HCT116 (cell line): ENCODE measurements around the gene NOD1. TPM values are rescaled to one million over a fixed set of nuclear protein-coding genes. Genes with fewer than 3 reads are reported as not detected.
"Not testable (repeated sequence)": the region's sequence is repeated elsewhere in the genome, so short reads cannot be mapped to it uniquely, and the experiment has no call there.

Experiments used
- ATAC-seq: fragments of 200-7000 bp; cut with Tn5 transposase; 2 replicates; pipeline ENCODE4 v1.9.1; 2020; ENCODE audit warnings: mild to moderate bottlenecking, moderate library complexity
- BruUV-seq: library from RNA; stranded (reverse); fragments of 400-500 nt; replicated peaks from 2 replicates; lab custom pipeline; 2021; lab: Mats Ljungman, UMichigan
- CTCF ChIA-PET: fragments of 300-600 bp; sonication (Branson Sonifier 250); formaldehyde crosslinking; loops from one replicate; lab custom pipeline; 2021; ENCODE audit warnings: antibody characterized with exemption; lab: Charles Lee
- POLR2A ChIA-PET: fragments of 300-600, 350-600 bp; sonication (Branson Sonifier 250); formaldehyde crosslinking; loops from one replicate; lab custom pipeline; 2021; ENCODE audit warnings: antibody characterized with exemption; lab: Charles Lee
- RAD21 ChIA-PET, 2 experiments: fragments of 300-600 bp; sonication (Branson Sonifier 250); formaldehyde crosslinking; loops; one replicate each; lab custom pipeline; 2023; ENCODE audit warnings: low total read pairs in 2 of 2; ENCODE audit not compliant: uncharacterized antibody in 2 of 2, unreplicated experiment in 2 of 2, low non-redundant PET in 1 of 2; lab: Charles Lee
- DNase-seq: peaks from one replicate; pipeline ENCODE4 v3.0.0-alpha.2; 2010; ENCODE audit warnings: low read depth, low spot score
- H2AFZ ChIP-seq: fragments of 200-600 bp; shearing (Covaris generic), sonication (generic); 2 replicates; pipeline ENCODE4 v1.6.1; 2017; ENCODE audit warnings: low read depth, mixed run types, mixed read lengths, antibody characterized with exemption, low read length; ENCODE audit not compliant: poor library complexity, severe bottlenecking
- H3K27ac ChIP-seq: 2 replicates; pipeline ENCODE4 v1.5.1; 2012; ENCODE audit warnings: low read depth, low read length
- H3K27me3 ChIP-seq: fragments of 200-600 bp; sonication (generic); 2 replicates; pipeline ENCODE4 v1.6.1; 2016; ENCODE audit warnings: mixed run types, low read length, mixed read lengths; ENCODE audit not compliant: insufficient read depth
- H3K36me3 ChIP-seq, 2 experiments: fragments of 200-500 bp in 1 of 2; fragments of 200-600 bp in 1 of 2; sonication (Bioruptor generic) in 1 of 2; sonication (generic) in 1 of 2; 2 replicates each; pipeline versions ENCODE4 v1.5.1 to v1.6.1; 2014 to 2016; ENCODE audit warnings: low read length in 2 of 2, inconsistent platforms in 1 of 2, mixed read lengths in 1 of 2, mixed run types in 1 of 2; ENCODE audit not compliant: insufficient read depth in 2 of 2, control insufficient read depth in 1 of 2
- H3K4me1 ChIP-seq, 2 experiments: fragments of 200-600 bp in 1 of 2; sonication (generic) in 1 of 2; 2 replicates each; pipeline versions ENCODE4 v1.5.1 to v1.6.1; 2012 to 2017; ENCODE audit warnings: low read length in 2 of 2, inconsistent platforms in 1 of 2, mild to moderate bottlenecking in 1 of 2, mixed read lengths in 1 of 2, mixed run types in 1 of 2, moderate library complexity in 1 of 2; ENCODE audit not compliant: insufficient read depth in 2 of 2, control insufficient read depth in 1 of 2
- H3K4me2 ChIP-seq: fragments of 200-600 bp; sonication (generic); 2 replicates; pipeline ENCODE4 v1.6.1; 2017; ENCODE audit warnings: mixed run types, low read length, mixed read lengths
- H3K4me3 ChIP-seq, 2 experiments: fragments of 200-600 bp in 1 of 2; sonication (generic) in 1 of 2; replicated peaks in 1 of 2; 2 replicates each; pipeline ENCODE4 v1.5.1; 2011 to 2016; ENCODE audit warnings: low read length in 2 of 2, control low read depth in 1 of 2, low read depth in 1 of 2, mild to moderate bottlenecking in 1 of 2, mixed read lengths in 1 of 2, mixed run types in 1 of 2
- H3K79me2 ChIP-seq: fragments of 200-600 bp; sonication (generic); 2 replicates; pipeline ENCODE4 v1.6.1; 2017; ENCODE audit warnings: mild to moderate bottlenecking, mixed run types, low read length, moderate library complexity, mixed read lengths; ENCODE audit not compliant: insufficient read depth
- H3K9ac ChIP-seq: fragments of 200-600 bp; sonication (generic); 2 replicates; pipeline ENCODE4 v1.6.1; 2016; ENCODE audit warnings: low read length, mixed read lengths
- H3K9me2 ChIP-seq: fragments of 200-600 bp; sonication (generic), shearing (Covaris generic); 2 replicates; pipeline ENCODE4 v1.6.1; 2017; ENCODE audit warnings: mixed run types, mild to moderate bottlenecking, moderate library complexity; ENCODE audit not compliant: insufficient read depth
- H3K9me3 ChIP-seq, 2 experiments: fragments of 200-500 bp in 1 of 2; fragments of 200-600 bp in 1 of 2; sonication (Bioruptor generic) in 1 of 2; sonication (generic) in 1 of 2; 2 replicates each; pipeline ENCODE4 v1.6.1; 2014 to 2017; ENCODE audit warnings: low read length in 2 of 2, mixed read lengths in 2 of 2, inconsistent platforms in 1 of 2, low read depth in 1 of 2, mild to moderate bottlenecking in 1 of 2, mixed run types in 1 of 2, moderate library complexity in 1 of 2; ENCODE audit not compliant: control insufficient read depth in 1 of 2, insufficient read depth in 1 of 2
- H4K20me1 ChIP-seq: fragments of 200-600 bp; sonication (generic), shearing (Covaris generic); 2 replicates; pipeline ENCODE4 v1.6.1; 2017; ENCODE audit warnings: mixed run types, mild to moderate bottlenecking, moderate library complexity; ENCODE audit not compliant: insufficient read depth
- ATF3 ChIP-seq: IDR thresholded peaks from 2 replicates; pipeline ENCODE4 v1.6.1; 2012
- CEBPB ChIP-seq: IDR thresholded peaks from 2 replicates; pipeline ENCODE4 v1.6.1; 2012; ENCODE audit warnings: low read depth
- ELF1 ChIP-seq: IDR thresholded peaks from 2 replicates; pipeline ENCODE4 v1.6.1; 2012; ENCODE audit warnings: low read depth, borderline replicate concordance
- EZH2phosphoT487 ChIP-seq: fragments of 200-600 bp; IDR thresholded peaks from 2 replicates; pipeline ENCODE4 v1.6.1; 2018; ENCODE audit warnings: antibody characterized with exemption, borderline replicate concordance
- POLR2AphosphoS5 ChIP-seq: IDR thresholded peaks from 2 replicates; pipeline ENCODE4 v1.6.1; 2011; ENCODE audit warnings: mild to moderate bottlenecking, low read depth, low read length, moderate library complexity
- YY1 ChIP-seq: IDR thresholded peaks from 2 replicates; pipeline ENCODE4 v1.6.1; 2011; ENCODE audit warnings: low read length, low read depth, moderate library complexity, mild to moderate bottlenecking; ENCODE audit not compliant: insufficient replicate concordance; ENCODE audit errors: extremely low read depth
- ZNF274 ChIP-seq: fragments of 200-500 bp; sonication (Bioruptor generic); IDR thresholded peaks from 2 replicates; pipeline ENCODE4 v1.6.1; 2014; ENCODE audit warnings: mild to moderate bottlenecking, low read depth, low read length, inconsistent platforms
- intact Hi-C: fragments of 100-400 bp; cut with micrococcal nuclease; formaldehyde crosslinking; loops from 2 replicates; pipeline ENCODE4 v1.10.0; 2022
- total RNA-seq: library from RNA; stranded (reverse); gene quantifications from one replicate; pipeline ENCODE4 v1.2.1, GENCODE V29; 2021; ENCODE audit not compliant: unreplicated experiment

The NOD1 gene
- total RNA-seq, 1 experiment from 2014 or later = 5.9 TPM

GRCh38 chr7:30478349-30479201 lies at the start of gene NOD1 (continued):
- no peak for TF ChIP-seq ATF3
- TF ChIP-seq ZNF274 = no peak
- no peak for TF ChIP-seq EZH2phosphoT487
- TF ChIP-seq ELF1 = no peak
- TF ChIP-seq POLR2AphosphoS5 = peak; percentile 75
- no peak for TF ChIP-seq YY1
- TF ChIP-seq CEBPB = no peak

GRCh38 chr7:30527297-30527696 lies 48.7 kb upstream of the NOD1 start:
- H3K27ac ChIP-seq = not testable (repeated sequence)

More at GRCh38 chr7:30527297-30527696, 48.7 kb upstream of the NOD1 start:
- POLR2A ChIA-PET, ATAC-seq, H4K20me1 ChIP-seq, CTCF ChIA-PET, H3K9ac ChIP-seq, BruUV-seq, DNase-seq, H3K79me2 ChIP-seq, H3K9me2 ChIP-seq, intact Hi-C loops, H3K27me3 ChIP-seq, H3K36me3 ChIP-seq, H3K4me1 ChIP-seq, H2AFZ ChIP-seq, H3K4me3 ChIP-seq, RAD21 ChIA-PET, H3K9me3 ChIP-seq, H3K4me2 ChIP-seq: not testable (repeated sequence)
